NCI-H1048 (cell line): ENCODE data around the gene CBR3.

Source experiments
- DNase-seq: peaks from one replicate; lab custom pipeline; 2025; lab: John Stamatoyannopoulos, UW

The CBR3 gene

GRCh38 chr21:36155603-36156338 lies 20.9 kb downstream of the CBR3 start:
- no peak for DNase-seq

DNA sequence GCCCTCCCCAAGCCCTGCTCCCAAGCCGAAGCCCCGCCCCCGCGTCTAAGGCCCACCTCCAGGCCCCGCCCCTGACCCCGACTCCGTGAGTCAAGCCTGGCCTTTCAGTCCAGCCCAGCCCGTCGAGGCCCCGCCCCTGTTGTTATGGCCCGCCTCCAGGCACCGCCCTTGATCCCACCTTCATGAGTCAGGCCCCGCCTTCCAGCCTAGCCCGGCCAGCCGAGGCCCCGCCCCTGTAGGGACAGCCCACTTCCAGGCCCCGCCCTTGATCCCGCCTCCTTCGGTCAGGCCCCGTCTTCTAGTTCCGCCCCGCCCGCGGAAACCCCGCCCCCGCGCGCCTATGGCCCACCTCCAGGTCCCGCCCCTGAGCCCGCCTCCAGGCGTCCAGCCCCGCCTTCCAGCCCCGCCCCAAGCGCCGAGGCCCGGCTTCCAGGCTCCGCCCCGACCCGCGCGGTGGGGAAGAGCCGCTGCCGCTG lies 21.5 kb downstream of the CBR3 start:
- peak; percentile 97 for DNase-seq

DNA sequence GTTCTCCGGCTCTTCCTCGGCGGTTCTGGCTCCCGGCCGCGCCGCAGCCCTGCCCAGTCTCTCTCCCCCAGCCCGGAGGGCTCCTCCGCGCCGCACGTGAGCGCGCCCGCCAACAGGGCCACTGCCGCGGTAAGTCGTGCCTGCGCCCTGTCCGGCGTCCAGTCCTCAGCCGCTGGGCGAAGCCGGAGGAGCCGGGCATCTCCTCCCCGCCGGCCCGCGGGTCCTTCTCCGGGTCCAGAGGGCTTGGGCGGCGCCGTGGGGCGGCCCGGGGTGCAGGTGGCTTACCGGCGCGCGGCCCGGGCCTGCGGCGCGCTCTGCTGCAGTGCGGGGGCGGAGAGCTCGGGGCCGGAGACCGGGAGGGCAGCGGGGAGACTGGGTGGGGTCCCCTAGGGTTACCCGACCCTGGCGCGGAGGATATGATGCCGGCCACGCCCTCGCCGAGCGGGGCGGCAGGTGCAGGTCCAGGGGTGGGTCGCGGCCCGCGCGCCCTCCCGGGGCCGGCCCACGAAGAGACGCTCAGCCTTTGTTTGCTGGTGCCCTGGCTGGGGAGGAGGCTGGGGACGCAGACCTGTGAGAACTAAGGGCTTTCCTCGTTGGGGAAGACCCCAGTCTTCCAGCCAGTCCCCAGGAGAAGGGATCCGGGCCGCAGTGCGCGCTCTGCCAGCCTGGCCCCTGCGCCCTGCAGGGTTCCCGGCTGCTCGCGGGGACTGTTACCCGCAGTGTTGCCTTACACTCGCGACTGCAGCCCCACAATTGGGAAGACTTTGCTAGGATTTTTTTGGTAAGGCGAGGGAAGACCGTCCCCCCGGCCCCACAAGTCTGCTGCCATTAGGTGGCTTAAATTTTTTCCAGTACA lies 22.2 kb downstream of the CBR3 start, which contains the start of gene DOP1B:
TSS of gene DOP1B (plus strand) at position 10 of the 856 bp plus-strand sequence. CDS start 7,910 bp downstream, outside the sequence.
- no peak for DNase-seq

DNA sequence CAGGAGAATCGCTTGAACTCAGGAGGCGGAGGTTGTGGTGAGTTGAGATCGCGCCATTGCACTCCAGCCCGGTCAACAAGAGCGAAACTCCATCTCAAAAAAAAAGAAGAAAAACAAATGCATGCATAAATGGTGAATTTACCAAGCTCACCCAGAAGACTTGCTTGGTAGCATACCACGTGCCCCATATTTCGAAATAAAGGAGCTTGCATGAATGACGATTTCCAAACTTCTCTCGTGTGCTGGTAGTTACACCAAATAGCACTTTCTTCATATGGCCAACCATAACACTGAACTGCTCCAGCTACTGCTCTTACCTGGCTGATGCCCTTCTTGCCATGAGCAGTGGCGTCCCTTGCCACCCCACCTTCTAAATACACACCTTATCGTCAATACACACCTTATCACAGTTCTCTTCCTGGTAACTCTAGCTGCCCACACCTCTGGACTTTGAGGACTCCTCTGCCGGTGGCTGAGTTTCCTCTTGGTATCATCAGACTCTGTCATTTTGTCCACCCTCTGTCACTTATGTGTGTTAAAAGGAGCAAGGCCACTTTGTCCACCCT lies 24.6 kb downstream of the CBR3 start:
- no peak for DNase-seq

- no peak for DNase-seq
Observed at GRCh38 chr21:36160850-36161178, 25.9 kb downstream of the CBR3 start.

- no peak for DNase-seq
Observed at GRCh38 chr21:36162631-36163030, 27.8 kb downstream of the CBR3 start.

DNA sequence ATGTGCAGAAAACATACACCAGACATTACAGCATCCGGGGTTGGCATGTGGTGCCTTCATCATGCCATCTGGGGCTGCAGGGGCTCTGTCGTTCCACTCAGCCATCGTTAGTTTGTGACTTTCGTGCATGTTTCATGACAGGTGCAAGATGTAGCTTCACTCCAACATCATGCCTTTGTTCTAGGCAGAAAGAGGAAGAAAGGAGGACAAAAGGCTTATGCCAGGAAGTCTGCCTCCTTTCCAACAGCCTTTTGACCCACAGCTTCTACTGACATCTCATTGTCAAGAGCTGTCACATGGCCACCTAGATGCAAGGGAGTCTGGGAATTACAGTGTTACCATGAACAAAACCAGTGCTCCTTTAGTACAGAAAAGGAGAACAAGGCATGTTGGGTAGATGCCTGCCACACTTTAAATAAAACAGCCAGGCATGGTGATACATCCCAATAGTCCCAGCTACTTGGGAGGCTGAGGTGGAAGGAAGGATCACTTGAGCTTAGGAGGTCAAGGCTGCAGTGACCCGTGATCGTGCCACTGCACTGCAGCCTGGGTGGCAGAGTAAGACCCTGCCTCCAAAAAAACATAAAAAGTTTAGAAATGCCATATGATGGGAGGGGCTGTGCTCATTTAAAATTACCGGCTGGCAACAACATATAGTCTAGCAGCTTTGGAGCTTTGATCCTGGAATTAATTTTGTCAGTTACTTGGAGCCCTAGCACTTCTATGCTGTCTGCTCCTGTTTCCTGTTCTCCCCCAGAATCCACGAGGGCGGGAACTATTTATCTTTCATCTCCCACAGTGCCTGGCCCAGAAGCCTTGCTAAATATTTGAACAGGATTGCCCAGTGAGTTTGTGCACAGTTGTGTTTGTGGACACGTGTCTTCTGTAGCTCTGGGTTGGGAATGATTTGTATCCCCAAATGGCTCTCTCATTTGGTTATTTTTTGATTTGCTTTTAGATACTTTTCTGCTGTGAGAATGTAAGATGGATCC lies 29.2 kb downstream of the CBR3 start:
- no peak for DNase-seq

DNA sequence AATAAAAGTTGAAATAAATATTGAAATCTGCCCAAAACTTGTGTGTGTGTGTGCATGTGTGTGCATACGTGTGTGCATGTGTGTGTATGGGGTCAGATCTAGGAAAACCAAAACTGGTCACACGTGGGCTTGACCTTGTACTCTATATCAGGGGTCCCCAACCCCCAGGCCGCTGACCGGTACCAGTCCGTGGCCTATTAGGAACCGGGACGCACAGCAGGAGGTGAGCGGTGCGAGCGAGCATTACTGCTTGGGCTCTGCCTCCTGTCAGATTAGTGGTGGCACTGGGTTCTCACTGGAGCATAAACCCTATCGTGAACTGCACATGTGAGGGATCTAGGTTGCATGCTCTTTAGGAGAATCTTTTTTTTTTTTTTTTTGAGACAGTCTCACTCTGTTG lies 30.5 kb downstream of the CBR3 start:
- no peak for DNase-seq

DNA sequence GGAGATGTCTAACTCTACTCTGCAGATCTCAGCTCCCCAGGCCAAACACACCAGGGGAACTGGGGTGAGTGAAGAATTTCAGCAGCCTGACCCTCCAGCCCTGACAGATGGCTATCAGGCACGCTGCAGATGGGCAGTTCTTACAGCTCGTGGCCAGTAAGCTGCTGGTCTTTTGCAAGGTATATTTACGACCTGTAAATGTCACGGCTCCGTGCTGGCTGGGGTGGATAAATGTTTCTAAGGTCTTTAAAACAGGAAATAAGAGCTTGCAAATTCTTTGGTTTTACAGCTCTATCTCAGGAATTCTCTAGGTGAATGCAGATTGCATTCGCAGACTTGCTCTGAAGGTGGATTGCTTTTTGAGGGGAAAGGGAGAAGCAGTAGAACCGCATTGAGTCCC lies 31.8 kb downstream of the CBR3 start:
- no peak for DNase-seq

- no peak for DNase-seq
Observed at GRCh38 chr21:36167541-36167940, 32.7 kb downstream of the CBR3 start.

DNA sequence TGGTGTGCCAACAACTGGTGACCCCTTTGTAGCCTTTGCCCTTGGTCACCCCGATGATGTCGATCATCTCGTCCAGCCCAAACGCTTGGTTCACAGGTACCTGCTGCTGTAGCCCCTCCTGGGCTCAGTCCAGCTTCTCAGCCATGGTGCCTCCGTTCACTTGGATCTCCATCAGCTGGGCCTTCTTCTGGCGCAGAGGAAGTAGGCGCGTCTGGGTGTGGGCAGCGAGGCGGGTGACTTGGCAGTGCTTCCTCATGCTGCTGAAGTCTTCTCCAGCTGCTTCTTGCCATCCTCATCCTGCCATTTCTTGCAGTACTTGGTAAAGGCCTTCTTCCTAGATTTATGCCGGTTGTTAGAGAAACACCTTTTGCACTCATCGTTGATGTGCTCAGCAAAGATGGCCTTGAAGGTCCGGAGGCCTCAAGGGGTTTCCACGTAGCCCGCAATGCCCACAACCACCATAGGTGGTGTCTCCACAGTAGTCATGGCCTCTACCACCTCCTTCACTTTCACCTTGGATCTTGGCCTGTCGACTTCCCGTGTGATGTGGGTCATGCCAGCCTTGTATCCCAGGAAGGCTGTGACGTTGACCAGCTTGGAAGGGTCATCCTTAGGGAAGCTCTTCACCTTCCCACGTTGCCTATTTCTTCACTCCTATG lies 34.7 kb downstream of the CBR3 start:
- no peak for DNase-seq

DNA sequence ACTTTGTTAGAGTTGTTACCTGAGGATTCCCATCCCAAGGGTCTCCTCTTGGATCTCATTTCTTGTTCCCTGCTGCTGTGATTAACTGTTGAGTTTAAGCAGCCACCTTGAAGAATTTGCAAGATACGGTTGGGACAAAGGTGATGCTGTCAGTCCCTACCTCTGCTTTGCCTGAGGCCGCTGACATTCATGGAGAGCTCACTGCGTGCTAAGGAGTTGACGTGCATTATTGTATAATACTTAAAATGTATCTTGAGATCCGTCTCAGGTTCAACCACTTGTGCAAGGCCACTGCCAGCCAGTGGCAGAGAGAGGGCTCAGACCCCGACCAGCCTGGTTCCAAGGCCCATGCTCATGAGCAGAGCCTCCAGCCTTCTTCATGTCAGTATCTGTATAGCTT lies 35.9 kb downstream of the CBR3 start:
- DNase-seq, result no peak

DNA sequence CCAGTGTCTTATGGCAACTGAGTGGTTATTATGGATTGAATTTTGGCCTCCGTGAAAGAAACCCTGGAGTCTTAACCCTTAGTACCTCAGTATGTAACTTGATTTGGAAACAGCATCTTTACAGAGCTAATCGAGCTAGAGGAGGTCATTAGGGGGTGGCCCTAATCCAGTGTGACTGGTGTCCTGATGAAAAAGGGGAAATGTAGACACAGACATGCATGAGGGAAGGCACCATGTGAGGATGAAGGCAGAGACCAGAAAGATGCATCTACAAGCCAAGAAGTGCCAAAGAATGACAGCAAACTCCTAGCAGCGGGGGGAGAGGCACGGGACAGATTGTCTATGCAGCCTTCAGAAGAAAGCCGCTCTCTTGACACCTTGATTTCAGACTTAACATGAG lies 36.5 kb downstream of the CBR3 start:
- DNase-seq, result no peak

- DNase-seq, result no peak
Observed at GRCh38 chr21:36171741-36172331, 37.0 kb downstream of the CBR3 start.

- no peak for DNase-seq
Observed at GRCh38 chr21:36174780-36175179, 39.9 kb downstream of the CBR3 start.

DNA sequence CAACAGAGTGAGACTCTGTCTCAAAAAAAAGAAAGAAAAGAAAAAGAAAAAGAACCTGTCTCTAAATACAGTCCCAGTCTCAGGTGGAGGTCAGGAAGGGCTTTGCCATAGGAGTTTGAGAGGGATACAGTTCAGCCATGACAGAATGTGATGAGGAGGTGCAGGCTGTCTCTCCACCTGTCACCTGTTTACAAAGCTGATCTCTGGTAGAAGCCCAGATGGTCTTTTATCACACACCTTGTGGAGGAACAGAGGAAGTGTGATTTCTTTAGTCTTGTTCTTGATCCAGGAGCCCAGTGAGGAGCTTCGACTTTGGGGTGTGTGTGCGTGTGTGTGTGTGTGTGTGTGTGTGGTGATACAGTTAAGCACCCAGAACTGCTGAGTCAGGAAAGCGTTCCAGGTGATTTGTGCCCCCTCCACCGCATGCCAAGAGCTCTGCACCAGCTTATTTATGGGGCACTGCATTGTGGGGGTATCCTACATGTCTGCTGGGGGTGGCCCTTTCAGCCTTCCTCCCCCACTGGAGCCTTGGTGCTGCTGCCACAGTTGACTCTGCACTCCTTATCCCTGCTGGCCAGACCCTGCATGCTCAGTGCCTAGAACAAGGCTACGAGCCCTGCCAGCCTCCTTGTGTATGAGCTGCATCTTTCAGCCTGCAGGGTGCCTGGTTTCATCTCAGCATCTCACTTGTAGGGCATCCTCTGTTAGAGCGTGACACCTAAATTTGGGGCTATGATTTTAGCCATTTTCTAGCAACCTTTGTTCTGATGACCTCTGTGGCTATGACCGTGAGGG lies 41.1 kb downstream of the CBR3 start:
- DNase-seq, result no peak

- no peak for DNase-seq
Observed at GRCh38 chr21:36178349-36178748, 43.5 kb downstream of the CBR3 start.

- no peak for DNase-seq
Observed at GRCh38 chr21:36179145-36179544, 44.3 kb downstream of the CBR3 start.

DNA sequence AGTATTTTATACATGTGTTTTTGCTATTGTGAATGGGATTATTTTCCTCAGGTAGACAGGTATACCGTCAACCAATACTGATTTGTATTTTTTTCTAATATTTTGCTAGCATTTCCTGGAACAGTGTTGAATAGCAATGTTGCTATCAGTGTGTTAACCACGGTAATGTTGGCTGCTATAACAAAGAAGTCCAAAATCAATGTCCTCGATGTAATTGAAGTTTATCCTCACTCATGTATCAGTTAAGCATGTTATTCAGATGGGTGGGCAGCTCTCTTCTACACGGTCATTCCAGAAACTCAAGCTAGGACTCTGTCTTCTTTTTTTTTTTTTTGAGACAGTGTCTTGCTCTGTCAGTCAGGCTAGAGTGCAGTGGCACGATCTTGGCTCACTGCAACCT lies 46.1 kb downstream of the CBR3 start:
- no peak for DNase-seq
